Inferior parietal cortex (tissue), 1 donor: ENCODE data around the gene PPP2R3A.
"Not testable (repeated sequence)": the region's sequence is repeated elsewhere in the genome, so short reads cannot be mapped to it uniquely, and the experiment has no call there.

Experiments used
- DNase-seq: peaks from one replicate; pipeline ENCODE4 v3.0.0-alpha.2; 2016; ENCODE audit errors: extremely low spot score

PPP2R3A gene

GRCh38 chr3:136023264-136023978, 57.9 kb downstream of the PPP2R3A start:
- no peak for DNase-seq

DNA sequence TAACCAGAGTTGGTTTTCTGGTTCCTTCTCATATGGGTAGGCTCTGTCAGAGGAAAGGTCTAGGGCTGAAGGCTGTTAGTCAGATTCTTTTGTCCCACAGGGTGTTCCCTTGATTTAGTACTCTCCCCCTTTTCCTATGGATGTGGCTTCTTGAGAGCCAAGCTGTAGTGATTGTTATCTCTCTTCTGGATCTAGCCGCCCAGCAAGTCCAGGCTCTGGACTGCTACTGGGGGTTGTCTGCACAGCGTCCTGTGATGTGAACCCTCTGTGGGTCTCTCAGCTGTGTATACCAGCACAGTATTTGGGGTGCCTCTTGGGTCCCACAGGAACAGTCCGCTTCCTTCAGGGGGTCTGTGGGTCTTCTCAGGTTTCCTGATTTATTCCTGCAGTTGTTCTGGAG, 70.8 kb downstream of the PPP2R3A start:
- no peak for DNase-seq

DNA sequence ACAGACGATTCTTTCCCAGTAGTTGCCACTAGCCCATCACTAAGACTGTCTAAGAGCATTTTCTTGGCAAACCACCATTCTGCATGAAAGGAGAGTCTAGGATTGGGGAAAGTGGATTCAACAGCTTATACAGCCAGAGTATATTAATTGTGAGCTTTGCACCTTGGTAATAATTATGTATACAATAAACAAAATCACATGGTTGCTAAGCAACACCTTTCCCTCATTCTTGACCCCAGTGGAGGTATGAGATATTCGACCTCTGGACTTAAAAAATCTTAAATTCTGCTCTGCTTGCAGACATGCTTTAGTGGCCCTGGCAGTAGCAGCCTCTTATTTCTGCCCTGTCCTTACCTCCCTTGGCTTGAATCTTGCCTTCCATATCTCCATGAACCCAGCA, 73.1 kb downstream of the PPP2R3A start:
- DNase-seq, result no peak

GRCh38 chr3:136042608-136043221, 77.2 kb downstream of the PPP2R3A start:
- DNase-seq, result peak; percentile 88

DNA sequence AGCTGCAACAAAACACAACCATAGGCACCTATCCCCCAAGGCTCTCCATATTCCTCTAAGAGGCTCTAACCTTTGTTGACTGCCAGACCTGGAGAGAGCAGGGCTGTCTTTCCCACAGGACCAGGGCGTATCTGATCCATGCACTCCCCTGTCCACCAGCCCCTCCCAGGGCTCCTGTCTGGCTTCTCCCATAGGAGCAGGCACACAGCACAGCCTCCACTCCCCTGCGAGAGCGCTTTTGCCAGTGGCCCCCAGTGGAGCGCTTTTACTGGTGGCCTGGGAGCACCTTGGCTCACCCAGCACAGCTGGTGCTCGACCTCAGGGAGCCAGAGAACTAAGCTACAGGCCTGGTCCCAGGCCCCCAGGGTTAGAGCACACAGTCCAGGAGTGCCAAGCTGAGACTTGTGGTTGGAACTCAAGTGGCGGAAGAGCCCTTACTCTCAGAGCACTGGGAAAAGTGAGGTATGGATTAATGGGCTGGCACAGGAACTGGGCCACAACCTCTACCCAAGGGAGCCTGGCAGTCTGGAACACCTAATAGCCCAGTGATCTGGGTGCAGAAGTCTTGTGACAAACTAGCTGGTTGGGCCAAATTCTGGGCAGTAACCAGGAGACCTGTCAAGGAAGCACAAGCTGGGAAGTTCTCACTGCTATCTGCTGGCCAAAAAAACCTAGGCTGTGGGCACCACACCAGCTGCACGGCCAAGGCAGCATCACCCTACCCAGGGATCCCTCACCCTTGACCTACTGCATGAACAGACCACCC, 79.6 kb downstream of the PPP2R3A start:
- no peak for DNase-seq

DNA sequence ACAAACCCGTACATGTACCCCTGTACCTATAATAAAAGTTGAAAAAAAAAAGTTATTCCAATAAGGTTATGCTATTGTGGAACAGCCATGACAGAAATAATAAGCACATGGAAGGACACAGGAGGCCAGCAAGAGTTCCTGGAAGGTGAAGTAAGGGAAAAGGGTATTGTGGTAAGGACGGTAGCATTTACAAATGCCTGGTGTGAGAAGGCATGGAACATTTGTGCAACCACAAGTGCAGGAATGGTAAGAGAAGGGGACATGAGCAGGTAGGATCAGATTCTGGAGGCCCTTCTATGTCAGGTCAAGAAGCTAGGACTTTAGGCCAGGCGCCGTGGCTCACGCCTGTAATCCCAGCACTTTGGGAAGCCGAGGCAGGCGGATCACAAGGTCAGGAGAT, 82.5 kb downstream of the PPP2R3A start:
- no peak for DNase-seq

GRCh38 chr3:136050250-136050649, 84.7 kb downstream of the PPP2R3A start:
- no peak for DNase-seq

DNA sequence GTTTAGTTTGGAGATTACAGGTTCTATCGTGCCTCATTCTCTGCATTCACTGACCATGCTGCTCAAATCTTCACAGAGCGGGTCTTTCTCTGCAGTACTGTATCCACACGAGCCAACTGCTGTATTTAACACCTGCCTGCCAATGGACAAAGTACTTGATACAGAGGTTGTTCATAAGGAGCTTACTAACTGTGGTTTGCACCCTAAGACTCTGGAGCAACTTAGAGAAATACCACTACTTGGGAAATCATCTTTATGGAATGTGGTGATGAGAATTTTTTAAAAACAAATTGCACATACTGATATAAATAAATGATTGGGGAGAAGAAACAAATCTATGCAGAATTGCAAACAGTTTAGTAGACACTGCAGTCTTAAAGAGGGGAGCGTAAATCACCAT, 90.0 kb downstream of the PPP2R3A start:
- DNase-seq, result no peak

DNA sequence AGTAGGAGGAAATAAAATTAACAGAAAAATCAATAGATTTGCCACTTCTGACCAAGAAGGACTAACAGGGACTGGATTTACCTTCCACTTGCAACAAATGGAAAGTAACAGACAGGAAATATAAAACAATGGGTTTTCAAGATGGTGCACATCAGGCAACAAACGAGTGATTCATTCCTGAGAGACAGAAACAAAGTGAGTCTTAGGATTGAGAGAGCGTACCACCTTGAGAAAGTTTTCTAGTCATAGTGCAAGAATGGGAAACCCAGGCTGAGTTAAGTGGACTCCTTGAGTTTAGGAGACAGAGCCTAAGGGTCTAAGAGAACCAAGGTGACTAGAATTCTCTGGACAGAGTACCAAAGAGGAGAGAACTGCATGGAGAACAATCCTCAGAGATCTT, 101.7 kb downstream of the PPP2R3A start:
- no peak for DNase-seq

GRCh38 chr3:136068708-136069107, 103.2 kb downstream of the PPP2R3A start:
- DNase-seq, result no peak

DNA sequence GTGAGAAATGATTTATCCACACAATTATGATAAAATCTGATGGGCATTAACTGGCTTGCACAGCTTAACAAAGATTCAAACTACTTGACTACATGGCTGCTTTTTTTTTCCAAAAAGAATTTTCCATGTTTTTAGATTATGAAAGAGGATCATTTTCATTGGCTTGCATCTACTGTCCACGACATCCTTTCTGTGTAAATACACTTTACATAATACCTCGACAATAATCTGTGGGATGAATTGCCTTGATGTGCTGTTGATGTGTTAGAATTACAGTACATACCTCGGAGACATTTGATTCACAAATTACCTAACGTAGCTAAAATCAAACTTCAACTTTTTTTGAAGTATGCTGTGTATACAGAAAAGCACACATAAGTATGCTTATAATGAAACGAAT, 104.4 kb downstream of the PPP2R3A start:
- DNase-seq, result no peak

GRCh38 chr3:136070334-136070733, 104.8 kb downstream of the PPP2R3A start:
- DNase-seq, result no peak

DNA sequence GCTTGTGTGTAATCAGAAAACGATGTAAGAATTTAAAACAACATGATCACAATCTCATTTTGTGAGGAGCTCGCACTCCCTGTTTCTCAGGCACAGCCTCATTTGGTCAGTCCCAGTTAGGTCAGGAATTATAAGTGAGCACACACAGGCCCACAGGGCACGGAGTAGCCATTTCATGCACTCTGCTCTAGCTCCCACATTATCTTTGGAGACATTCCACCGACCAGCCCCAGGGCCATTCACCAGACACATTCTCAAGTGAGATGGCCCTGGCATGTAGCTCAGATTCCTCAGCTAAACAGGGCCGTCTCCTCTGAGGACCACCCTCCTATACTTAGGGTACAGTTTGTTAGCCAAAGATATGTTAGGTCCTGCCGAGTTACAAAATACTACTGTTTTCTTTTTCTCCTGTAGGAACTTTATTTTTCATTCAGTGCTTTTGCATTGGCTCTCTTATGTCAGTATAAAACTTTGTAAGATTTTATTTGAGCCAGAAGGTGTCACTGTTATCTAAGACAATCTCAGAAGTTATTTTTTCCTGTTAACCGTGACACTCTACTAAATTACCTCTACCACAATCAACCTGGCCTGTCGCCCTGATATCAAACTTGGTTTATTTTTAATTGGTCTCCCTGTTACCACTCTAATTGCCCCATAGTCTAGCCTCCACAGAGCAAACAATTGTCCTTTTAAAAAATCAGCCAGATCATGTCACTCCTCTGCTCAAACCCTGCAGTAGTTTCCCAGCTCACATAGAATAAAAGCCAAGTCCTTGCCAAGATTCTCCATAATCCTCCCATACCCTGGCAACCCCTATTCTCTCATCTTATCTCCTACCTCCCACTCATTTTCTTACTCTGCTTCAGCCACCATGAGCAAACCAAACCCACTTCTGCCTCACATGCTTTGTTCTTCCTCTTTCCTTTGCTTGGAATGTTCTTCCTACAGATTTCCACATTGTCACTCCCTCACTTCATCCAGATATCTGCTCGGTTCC, 105.7 kb downstream of the PPP2R3A start:
- DNase-seq, result no peak

- no peak for DNase-seq
These were observed 109.1 kb downstream of the PPP2R3A start for GRCh38 chr3:136074546-136075170.

GRCh38 chr3:136075218-136075808, 109.8 kb downstream of the PPP2R3A start:
- DNase-seq, result peak; percentile 95

DNA sequence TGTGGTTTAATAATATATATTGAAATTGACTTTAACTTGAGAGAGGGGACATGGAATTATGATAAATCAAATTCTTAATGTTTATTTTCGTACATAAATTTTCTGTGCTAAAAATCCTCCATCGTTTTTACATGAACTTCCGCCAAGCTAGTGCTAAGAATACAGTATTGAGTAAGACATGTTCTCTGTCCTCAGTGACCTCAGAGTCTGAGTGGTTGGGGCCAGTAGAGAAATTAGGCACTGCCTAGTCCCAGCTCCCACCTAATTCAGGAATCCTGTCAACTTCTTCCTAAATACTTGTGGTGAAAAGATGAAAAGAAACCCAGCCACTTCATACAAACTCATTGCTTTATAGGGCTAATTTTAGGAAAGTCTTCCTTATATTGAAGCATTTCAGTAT, 110.3 kb downstream of the PPP2R3A start:
- DNase-seq, result no peak

DNA sequence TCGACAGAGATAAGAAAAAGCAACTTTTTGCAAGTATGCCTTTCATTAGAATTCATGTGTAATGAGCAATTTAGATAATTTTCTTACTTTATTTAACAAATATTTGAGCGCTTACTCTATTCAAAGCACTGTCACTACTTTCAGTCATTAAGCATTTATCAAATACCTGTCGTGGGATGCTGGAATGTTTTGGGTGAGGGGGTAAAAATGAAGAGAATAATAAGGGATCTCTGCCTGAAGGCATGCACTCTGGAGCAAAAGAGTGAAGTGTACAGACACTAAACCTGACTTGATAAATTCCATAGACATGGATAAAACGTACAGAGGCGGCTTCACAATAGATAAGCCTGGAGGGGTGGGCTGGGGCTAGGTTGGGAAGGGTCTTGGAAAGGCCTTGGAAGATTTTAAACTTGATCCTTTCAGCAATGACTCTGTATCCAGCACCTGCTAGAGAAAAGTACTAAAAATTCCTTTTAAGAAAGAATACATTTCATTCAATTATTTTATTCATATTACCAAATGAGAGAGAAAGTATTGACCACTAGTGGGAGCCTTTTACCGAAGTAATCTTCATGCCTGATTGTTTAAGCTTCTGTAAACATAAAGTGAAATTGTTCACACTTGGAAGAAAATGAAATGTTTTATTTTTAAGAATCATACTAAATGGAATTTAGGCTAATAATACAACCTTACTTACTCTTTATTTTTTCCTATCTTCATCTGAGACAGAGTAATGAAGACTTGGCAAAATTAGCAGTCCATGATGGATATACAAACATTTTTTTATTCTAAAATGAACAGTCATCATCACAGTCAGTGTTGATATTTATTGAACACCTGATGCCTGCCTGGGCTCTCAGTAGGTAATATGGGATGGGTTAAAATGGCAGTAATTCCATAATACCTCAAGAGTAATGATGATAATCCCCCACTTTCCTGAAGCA, 113.2 kb downstream of the PPP2R3A start:
- peak; percentile 73 for DNase-seq

DNA sequence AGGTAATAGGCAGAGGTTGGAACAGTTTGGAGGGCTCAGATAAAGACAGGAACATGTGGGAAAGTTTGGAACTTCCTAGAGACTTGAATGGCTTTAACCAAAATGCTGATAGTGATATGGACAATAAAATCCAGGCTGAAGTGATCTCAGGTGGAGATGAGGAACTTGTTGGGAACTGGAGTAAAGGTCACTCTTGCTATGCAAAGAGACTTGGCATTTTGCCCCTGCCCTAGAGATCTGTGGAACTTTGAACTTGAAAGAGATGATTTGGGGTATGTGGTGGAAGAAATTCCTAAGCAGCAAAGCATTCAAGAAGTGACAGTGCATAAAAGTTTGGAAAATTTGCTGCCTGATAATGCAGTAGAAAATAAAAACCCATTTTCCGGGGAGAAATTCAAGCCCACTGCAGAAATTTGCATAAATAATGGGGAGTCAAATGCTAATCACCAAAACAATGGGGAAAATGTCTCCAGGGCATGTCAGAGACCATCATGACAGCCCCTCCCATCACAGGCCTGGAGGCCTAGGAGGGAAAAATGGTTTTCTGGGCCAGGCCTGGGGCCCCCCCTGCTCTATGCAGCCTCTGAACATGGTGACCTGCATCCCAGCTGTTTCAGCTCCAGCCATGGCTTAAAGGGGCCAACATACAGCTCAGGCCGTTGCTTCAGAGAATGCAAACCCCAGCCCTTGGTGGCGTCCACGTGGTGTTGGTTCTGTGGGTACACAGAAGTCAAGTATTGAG, 118.3 kb downstream of the PPP2R3A start:
- DNase-seq, result not testable (repeated sequence)

DNA sequence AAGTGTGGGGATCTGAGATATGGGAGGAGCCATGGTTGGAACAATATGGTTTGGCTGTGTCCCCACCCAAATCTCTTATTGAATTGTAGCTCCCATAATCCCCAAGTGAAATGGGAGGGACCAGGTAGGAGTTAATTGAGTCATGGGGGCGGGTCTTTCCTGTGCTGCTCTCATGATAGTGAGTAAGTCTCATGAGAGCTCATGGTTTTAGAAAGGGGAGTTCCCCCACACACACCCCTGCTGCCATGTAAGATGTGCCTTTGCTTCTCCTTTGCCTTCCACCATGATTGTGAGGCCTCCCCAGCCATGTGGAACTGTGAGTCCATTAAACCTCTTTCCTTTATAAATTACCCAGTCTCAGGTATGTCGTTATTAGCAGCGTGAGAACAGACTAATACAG, 119.5 kb downstream of the PPP2R3A start:
- DNase-seq, result not testable (repeated sequence)
